ENCODE results near the gene TST.

GRCh38 chr22:37023743-37024338 lies 4.6 kb upstream of the TST start:
- no peak for TF ChIP-seq USF2 (IDR thresholded peaks at IDR 0.05)
- TF ChIP-seq, protein P1, sequence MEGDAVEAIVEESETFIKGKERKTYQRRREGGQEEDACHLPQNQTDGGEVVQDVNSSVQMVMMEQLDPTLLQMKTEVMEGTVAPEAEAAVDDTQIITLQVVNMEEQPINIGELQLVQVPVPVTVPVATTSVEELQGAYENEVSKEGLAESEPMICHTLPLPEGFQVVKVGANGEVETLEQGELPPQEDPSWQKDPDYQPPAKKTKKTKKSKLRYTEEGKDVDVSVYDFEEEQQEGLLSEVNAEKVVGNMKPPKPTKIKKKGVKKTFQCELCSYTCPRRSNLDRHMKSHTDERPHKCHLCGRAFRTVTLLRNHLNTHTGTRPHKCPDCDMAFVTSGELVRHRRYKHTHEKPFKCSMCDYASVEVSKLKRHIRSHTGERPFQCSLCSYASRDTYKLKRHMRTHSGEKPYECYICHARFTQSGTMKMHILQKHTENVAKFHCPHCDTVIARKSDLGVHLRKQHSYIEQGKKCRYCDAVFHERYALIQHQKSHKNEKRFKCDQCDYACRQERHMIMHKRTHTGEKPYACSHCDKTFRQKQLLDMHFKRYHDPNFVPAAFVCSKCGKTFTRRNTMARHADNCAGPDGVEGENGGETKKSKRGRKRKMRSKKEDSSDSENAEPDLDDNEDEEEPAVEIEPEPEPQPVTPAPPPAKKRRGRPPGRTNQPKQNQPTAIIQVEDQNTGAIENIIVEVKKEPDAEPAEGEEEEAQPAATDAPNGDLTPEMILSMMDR (IDR thresholded peaks at IDR 0.05) = no peak
- no peak for TF ChIP-seq CEBPB (IDR thresholded peaks at IDR 0.05)
- TF ChIP-seq RAD21 (conservative IDR thresholded peaks at IDR 0.05 in 1 of 2, IDR thresholded peaks at IDR 0.05 in 1 of 2) = no peak
- no peak for TF ChIP-seq POLR2A (IDR thresholded peaks at IDR 0.05; ENCODE audit: low read length)
- TF ChIP-seq EHMT2 (IDR thresholded peaks at IDR 0.05; ENCODE audit: low read depth) = no peak
- no peak for TF ChIP-seq RFX5 (IDR thresholded peaks at IDR 0.05)
